Fibroblast of lung (primary cell): ENCODE measurements around the gene PELO. TPM values are rescaled to one million over a fixed set of nuclear protein-coding genes. Genes with fewer than 3 reads are reported as not detected.

Experiments used
- DNase-seq, 2 donors: peaks; one replicate each; pipeline versions ENCODE4 v3.0.0 to v3.0.0-alpha.2; 2010; ENCODE audit warnings: low read depth in 2 of 2
- H2AFZ ChIP-seq: 2 replicates; pipeline ENCODE4 v1.5.1; 2012; ENCODE audit warnings: low read length, control low read depth, inconsistent platforms
- H3K27ac ChIP-seq: 2 replicates; pipeline ENCODE4 v1.5.1; 2011; ENCODE audit warnings: low read length, control low read depth; ENCODE audit not compliant: insufficient read depth
- H3K27me3 ChIP-seq: 2 replicates; pipeline ENCODE4 v1.5.1; 2011; ENCODE audit warnings: mild to moderate bottlenecking, low read length; ENCODE audit not compliant: control insufficient read depth, insufficient read depth
- H3K36me3 ChIP-seq: 2 replicates; pipeline ENCODE4 v1.5.1; 2011; ENCODE audit warnings: low read length; ENCODE audit not compliant: control insufficient read depth, insufficient read depth
- H3K4me1 ChIP-seq: 2 replicates; pipeline ENCODE4 v1.5.1; 2011; ENCODE audit warnings: low read length; ENCODE audit not compliant: control insufficient read depth, insufficient read depth; ENCODE audit errors: extremely low read depth
- H3K4me2 ChIP-seq: 2 replicates; pipeline ENCODE4 v1.5.1; 2011; ENCODE audit warnings: low read length, control low read depth; ENCODE audit not compliant: insufficient read depth; ENCODE audit errors: extremely low read depth
- H3K4me3 ChIP-seq, 4 experiments: fragments of 200-600 bp in 1 of 4; sonication (generic) in 1 of 4; replicated peaks in 1 of 4; 2 replicates each; pipeline ENCODE4 v1.5.1; 2011 to 2016; ENCODE audit warnings: low read length in 4 of 4, low read depth in 3 of 4, mild to moderate bottlenecking in 3 of 4, control low read depth in 2 of 4, inconsistent platforms in 1 of 4, mixed read lengths in 1 of 4; ENCODE audit not compliant: insufficient read depth in 1 of 4; ENCODE audit errors: control extremely low read depth in 1 of 4
- H3K79me2 ChIP-seq: 2 replicates; pipeline ENCODE4 v1.5.1; 2012; ENCODE audit warnings: mild to moderate bottlenecking, low read length, inconsistent platforms; ENCODE audit not compliant: control insufficient read depth, insufficient read depth
- H3K9ac ChIP-seq: 2 replicates; pipeline ENCODE4 v1.5.1; 2011; ENCODE audit warnings: mild to moderate bottlenecking, low read length, control low read depth; ENCODE audit not compliant: insufficient read depth
- H3K9me3 ChIP-seq: 2 replicates; pipeline ENCODE4 v1.5.1; 2012; ENCODE audit warnings: low read depth, low read length; ENCODE audit not compliant: control insufficient read depth, insufficient read depth
- H4K20me1 ChIP-seq: 2 replicates; pipeline ENCODE4 v1.5.1; 2011; ENCODE audit warnings: low read length; ENCODE audit not compliant: control insufficient read depth, insufficient read depth; ENCODE audit errors: extremely low read depth
- EZH2 ChIP-seq: IDR thresholded peaks from 2 replicates; pipeline ENCODE4 v1.5.1; 2012; ENCODE audit warnings: low read length, control low read depth, mild to moderate bottlenecking; ENCODE audit errors: missing control alignments
- polyA plus RNA-seq, 2 donors: library from polyadenylated mRNA; depleted of rRNA in 1 of 2; stranded (reverse) in 1 of 2; unstranded in 1 of 2; fragments of >200 nt; gene quantifications; 2 replicates each; pipeline ENCODE4 v1.2.1, GENCODE V29; 2011 to 2012; ENCODE audit warnings: missing spikeins in 1 of 2
- total RNA-seq: library from RNA; depleted of rRNA; stranded (reverse); fragments of >200 nt; gene quantifications from 2 replicates; pipeline ENCODE4 v1.2.1, GENCODE V29; 2014
- TF ChIP-seq, protein P1 (sequence below), 2 donors: IDR thresholded peaks in 1 of 2; conservative IDR thresholded peaks in 1 of 2; 1 replicate in 1 of 2; 2 replicates in 1 of 2; pipeline ENCODE4 v1.5.1; 2011 to 2012; ENCODE audit warnings: low read length in 2 of 2, control low read depth in 1 of 2, inconsistent platforms in 1 of 2, low read depth in 1 of 2, mild to moderate bottlenecking in 1 of 2

PELO gene
- total and polyA plus RNA-seq, 2 donors (not counting 1 experiment from before 2014, with no cell fraction given), result 30.5 to 45.2 TPM

DNA sequence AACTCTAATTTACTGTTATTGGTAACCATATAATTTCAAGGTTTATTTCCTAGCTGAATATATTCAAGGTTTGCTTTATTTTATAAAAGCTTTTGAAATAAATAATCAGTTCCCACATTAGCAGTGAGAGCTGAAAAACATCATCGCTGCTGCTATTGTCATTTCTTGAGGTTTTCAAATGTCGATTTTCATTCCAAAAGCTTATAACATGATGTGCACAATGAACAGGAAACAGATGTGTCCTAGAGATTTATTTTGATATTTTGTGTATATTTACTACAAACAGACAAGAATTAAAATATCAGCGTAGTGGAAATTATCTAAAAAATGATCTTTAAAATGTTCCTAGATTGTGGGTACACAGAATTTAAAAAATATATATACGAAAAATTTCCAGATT, 10.5 kb upstream of the PELO start:
- no peaks in the 10 kb centered on the region for H3K27me3 ChIP-seq
- H3K4me3 ChIP-seq, result no peak overlapping the region
- H4K20me1 ChIP-seq, result no peaks in the 10 kb centered on the region
- H3K9me3 ChIP-seq, result no peaks in the 10 kb centered on the region
- H3K9ac ChIP-seq, result no peak overlapping the region
- no peaks in the 10 kb centered on the region for H3K4me1 ChIP-seq
- no peaks in the 10 kb centered on the region for H3K36me3 ChIP-seq
- no peak overlapping the region for H2AFZ ChIP-seq
- no peak for TF ChIP-seq EZH2
- DNase-seq, result no peak
- no peak overlapping the region for H3K4me2 ChIP-seq
- H3K79me2 ChIP-seq, result no peaks in the 10 kb centered on the region
- no peak overlapping the region for H3K27ac ChIP-seq

DNA sequence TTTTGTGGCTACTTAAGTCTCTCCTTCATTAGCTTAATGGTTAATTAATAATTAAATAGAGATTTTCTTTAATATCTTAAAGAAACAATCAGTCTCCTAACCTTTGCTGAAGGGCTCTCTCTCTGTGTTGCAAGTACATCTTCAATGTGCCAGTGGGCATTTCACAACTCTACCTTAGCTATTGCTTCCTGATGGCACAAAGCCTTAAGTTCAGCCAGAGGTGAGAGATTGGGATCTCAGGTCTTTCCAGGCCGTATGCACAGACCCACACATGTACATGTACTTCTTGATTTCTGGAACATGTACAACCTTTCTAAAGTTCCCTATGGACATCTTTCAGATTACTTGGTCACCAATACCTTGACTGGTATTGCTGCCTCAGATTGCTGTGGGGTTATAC, 8.9 kb upstream of the PELO start:
- peaks cover 7% of the 10 kb centered on the region for H3K4me1 ChIP-seq
- no peak overlapping the region for H3K27ac ChIP-seq
- H3K27me3 ChIP-seq, result no peaks in the 10 kb centered on the region
- no peaks in the 10 kb centered on the region for H3K79me2 ChIP-seq
- no peaks in the 10 kb centered on the region for H3K36me3 ChIP-seq
- no peak overlapping the region for H3K9ac ChIP-seq
- no peak for TF ChIP-seq EZH2
- TF ChIP-seq, protein P1, sequence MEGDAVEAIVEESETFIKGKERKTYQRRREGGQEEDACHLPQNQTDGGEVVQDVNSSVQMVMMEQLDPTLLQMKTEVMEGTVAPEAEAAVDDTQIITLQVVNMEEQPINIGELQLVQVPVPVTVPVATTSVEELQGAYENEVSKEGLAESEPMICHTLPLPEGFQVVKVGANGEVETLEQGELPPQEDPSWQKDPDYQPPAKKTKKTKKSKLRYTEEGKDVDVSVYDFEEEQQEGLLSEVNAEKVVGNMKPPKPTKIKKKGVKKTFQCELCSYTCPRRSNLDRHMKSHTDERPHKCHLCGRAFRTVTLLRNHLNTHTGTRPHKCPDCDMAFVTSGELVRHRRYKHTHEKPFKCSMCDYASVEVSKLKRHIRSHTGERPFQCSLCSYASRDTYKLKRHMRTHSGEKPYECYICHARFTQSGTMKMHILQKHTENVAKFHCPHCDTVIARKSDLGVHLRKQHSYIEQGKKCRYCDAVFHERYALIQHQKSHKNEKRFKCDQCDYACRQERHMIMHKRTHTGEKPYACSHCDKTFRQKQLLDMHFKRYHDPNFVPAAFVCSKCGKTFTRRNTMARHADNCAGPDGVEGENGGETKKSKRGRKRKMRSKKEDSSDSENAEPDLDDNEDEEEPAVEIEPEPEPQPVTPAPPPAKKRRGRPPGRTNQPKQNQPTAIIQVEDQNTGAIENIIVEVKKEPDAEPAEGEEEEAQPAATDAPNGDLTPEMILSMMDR (conservative IDR thresholded peaks at IDR 0.05 in 1 of 2, IDR thresholded peaks at IDR 0.05 in 1 of 2; ENCODE audit: low read depth in 1 of 2, low read length in 2 of 2), result no peak
- no peaks in the 10 kb centered on the region for H3K9me3 ChIP-seq
- no peak for DNase-seq
- no peak overlapping the region for H3K4me3 ChIP-seq
- no peak overlapping the region for H2AFZ ChIP-seq
- no peak overlapping the region for H3K4me2 ChIP-seq
- H4K20me1 ChIP-seq, result no peaks in the 10 kb centered on the region

DNA sequence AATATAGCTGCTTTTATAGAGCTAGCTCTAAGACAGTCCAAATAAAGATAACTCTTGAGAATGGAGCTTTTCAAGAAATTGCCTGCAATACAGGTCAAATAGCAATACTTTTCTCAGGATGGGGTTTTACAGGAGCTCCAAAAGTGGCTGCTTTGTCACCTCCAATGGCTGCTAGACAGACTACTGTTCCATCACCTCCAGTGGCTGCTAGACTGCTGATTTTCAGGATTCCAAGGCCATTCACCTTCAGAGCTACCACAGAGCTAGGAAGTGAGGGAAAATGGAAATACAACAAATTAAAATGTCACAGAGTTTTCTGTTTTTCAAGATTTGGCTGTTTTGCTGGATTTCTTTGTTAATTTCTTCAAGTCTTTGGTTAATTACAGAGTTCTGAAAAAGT, 8.5 kb upstream of the PELO start:
- peaks cover 7% of the 10 kb centered on the region for H3K4me1 ChIP-seq
- H3K9me3 ChIP-seq, result no peaks in the 10 kb centered on the region
- no peaks in the 10 kb centered on the region for H4K20me1 ChIP-seq
- TF ChIP-seq EZH2, result no peak
- TF ChIP-seq, protein P1 (conservative IDR thresholded peaks at IDR 0.05 in 1 of 2, IDR thresholded peaks at IDR 0.05 in 1 of 2; ENCODE audit: low read depth in 1 of 2, low read length in 2 of 2), result no peak
- H3K79me2 ChIP-seq, result no peaks in the 10 kb centered on the region
- H2AFZ ChIP-seq, result no peak overlapping the region
- H3K27me3 ChIP-seq, result no peaks in the 10 kb centered on the region
- H3K27ac ChIP-seq, result no peak overlapping the region
- no peaks in the 10 kb centered on the region for H3K36me3 ChIP-seq
- H3K4me2 ChIP-seq, result no peak overlapping the region
- DNase-seq, result no peak
- no peak overlapping the region for H3K9ac ChIP-seq
- H3K4me3 ChIP-seq, result no peak overlapping the region
